Nephron (organoid): ENCODE data around the gene SNAPC2.

Experiments used
- H3K27ac Mint-ChIP-seq, 3 experiments: 2 replicates each; pipeline ENCODE4 v1.8.0; 2020; ENCODE audit warnings: mixed read lengths in 3 of 3, mild to moderate bottlenecking in 2 of 3, moderate library complexity in 1 of 3
- H3K27me3 Mint-ChIP-seq: 2 replicates; pipeline ENCODE4 v1.8.0; 2021; ENCODE audit warnings: low read depth, mild to moderate bottlenecking, moderate library complexity, mixed read lengths
- H3K36me3 Mint-ChIP-seq: 2 replicates; pipeline ENCODE4 v1.8.0; 2020; ENCODE audit warnings: low read depth, mixed read lengths
- H3K4me1 Mint-ChIP-seq: 2 replicates; pipeline ENCODE4 v1.8.0; 2020; ENCODE audit warnings: mixed read lengths
- H3K4me3 Mint-ChIP-seq, 3 experiments: 2 replicates each; pipeline ENCODE4 v1.8.0; 2020; ENCODE audit warnings: mild to moderate bottlenecking in 3 of 3, mixed read lengths in 3 of 3, moderate library complexity in 2 of 3
- H3K9me3 Mint-ChIP-seq: 2 replicates; pipeline ENCODE4 v1.8.0; 2020; ENCODE audit warnings: mixed read lengths
- CTCF ChIP-seq, 3 experiments: fragments of 200-600 bp; sonication (generic); IDR thresholded peaks; one replicate each; pipeline ENCODE4 v1.5.0; 2021; ENCODE audit warnings: antibody characterized with exemption in 3 of 3; ENCODE audit not compliant: unreplicated experiment in 3 of 3

Gene SNAPC2

GRCh38 chr19:7963566-7963965 lies 43.4 kb downstream of the SNAPC2 start:
- no peaks in the 10 kb centered on the region for H3K27me3 Mint-ChIP-seq
- H3K36me3 Mint-ChIP-seq = peaks cover 47% of the 10 kb centered on the region
- no peak for TF ChIP-seq CTCF (IDR thresholded peaks at IDR 0.05; ENCODE audit: unreplicated experiment in 3 of 3)
- no peaks in the 10 kb centered on the region for H3K9me3 Mint-ChIP-seq
- H3K4me1 Mint-ChIP-seq = no peaks in the 10 kb centered on the region
- no peak overlapping the region for H3K4me3 Mint-ChIP-seq
- H3K27ac Mint-ChIP-seq = peak overlapping the region in 1 of 3 experiments; percentile 95

- Mint-ChIP-seq H3K9me3 (no peaks in the 10 kb centered on the region), H3K4me3 (no peak overlapping the region), H3K27ac (peak overlapping the region in 2 of 3 experiments; percentile 8 to 57), H3K27me3 (no peaks in the 10 kb centered on the region), H3K36me3 (peaks cover 46% of the 10 kb centered on the region), H3K4me1 (no peaks in the 10 kb centered on the region)
- no peak for TF ChIP-seq CTCF (IDR thresholded peaks at IDR 0.05; ENCODE audit: unreplicated experiment in 3 of 3)
These were observed 45.2 kb downstream of the SNAPC2 start for GRCh38 chr19:7965259-7965841.

DNA sequence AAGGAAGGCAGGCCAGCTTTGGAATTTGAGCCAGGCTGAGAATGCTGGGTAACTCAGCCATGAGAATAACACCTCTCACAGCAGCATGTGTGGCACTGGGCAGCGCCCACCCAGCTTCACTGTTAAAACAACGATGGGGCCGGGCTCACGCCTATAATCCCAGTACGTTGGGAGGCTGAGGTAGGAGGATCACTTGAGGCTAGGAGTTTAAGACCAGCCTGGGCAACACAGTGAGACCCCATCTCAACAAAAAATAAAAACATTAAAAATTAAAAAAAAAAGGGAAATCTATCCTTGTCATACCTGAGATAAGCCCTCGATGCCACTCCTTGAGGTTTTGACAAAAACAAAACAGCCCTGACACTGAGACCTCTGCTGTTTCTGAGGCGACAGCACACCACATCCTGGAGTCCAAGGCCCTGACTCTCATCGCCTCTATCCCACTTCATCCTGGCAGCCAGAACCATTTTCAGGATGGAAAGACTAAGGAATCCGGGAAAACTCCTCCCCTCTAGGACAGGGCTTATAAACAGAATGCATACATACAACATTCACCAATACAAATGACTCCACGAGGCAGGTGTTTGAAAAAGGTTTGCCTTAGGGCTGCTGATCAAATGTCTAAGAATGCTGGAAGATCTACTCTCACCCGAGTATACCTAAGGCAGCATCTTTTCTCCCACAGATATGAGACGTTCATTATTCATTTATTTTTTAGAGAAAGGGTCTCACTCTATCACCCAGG lies 46.0 kb downstream of the SNAPC2 start:
- Mint-ChIP-seq H3K4me1 (no peaks in the 10 kb centered on the region), H3K9me3 (no peaks in the 10 kb centered on the region), H3K4me3 (no peak overlapping the region), H3K27me3 (no peaks in the 10 kb centered on the region), H3K27ac (peak overlapping the region in 1 of 3 experiments; percentile 10), H3K36me3 (peaks cover 51% of the 10 kb centered on the region)
- no peak for TF ChIP-seq CTCF (IDR thresholded peaks at IDR 0.05; ENCODE audit: unreplicated experiment in 3 of 3)

DNA sequence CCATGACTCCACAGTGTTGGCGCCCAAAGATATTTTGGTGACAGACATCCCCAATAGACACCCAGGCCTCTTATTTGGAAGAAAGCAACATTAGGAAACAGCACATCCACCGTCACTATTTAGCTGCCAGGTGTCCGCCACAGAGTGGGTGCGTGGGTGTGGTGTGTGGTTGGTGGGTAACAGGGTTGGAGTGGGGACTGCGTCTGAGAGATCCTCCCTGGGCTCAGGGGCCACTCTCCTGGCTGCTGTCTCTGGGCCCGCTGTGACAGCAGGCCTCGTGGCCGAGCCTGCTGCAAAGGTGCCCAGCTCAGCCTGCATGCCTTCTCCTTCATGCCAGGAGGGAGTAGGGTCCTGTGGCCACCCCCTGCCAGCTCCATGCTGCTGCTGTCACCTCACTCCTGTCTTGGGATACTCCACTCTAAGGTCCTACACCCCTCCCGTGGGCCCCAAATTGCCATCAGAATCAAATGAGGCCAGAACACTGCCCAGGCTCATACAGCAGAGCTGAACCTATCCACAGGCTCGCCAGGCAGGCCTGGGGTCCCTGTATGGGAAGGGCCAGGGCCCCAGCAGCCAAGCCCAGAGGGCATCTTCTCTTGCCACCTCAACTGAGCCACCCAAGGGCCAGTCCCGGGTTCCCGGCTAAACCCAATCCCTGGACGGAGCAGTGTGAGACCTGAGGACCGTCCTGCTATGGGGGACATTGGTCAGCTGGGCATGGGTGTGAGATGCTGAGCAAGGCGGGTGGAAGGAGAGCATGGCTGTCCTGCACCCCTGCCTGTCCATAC lies 48.1 kb downstream of the SNAPC2 start:
- Mint-ChIP-seq H3K4me3 (no peak overlapping the region), H3K36me3 (peaks cover 41% of the 10 kb centered on the region)
- no peak for TF ChIP-seq CTCF (IDR thresholded peaks at IDR 0.05; ENCODE audit: unreplicated experiment in 3 of 3)

GRCh38 chr19:7968796-7969554 lies 48.8 kb downstream of the SNAPC2 start:
- TF ChIP-seq CTCF (IDR thresholded peaks at IDR 0.05; ENCODE audit: unreplicated experiment in 3 of 3) = no peak
- Mint-ChIP-seq H3K9me3 (no peaks in the 10 kb centered on the region), H3K27me3 (no peaks in the 10 kb centered on the region), H3K4me3 (no peak overlapping the region), H3K27ac (no peak overlapping the region), H3K36me3 (peaks cover 43% of the 10 kb centered on the region), H3K4me1 (no peaks in the 10 kb centered on the region)

More for the DNA sequence above, 48.1 kb downstream of the SNAPC2 start:
- Mint-ChIP-seq H3K27me3 (no peaks in the 10 kb centered on the region), H3K9me3 (no peaks in the 10 kb centered on the region), H3K4me1 (no peaks in the 10 kb centered on the region), H3K27ac (no peak overlapping the region)
